Measurements from ENCODE around the gene EXOC1. TPM values are rescaled to one million over a fixed set of nuclear protein-coding genes. Genes with fewer than 3 reads are reported as not detected.

The EXOC1 gene
- total and polyA plus RNA-seq, 4 donors = 4.2 to 18.0 (median 8.5) TPM

- 96% methylated on average over 3 of the region's 3 CpGs for WGBS
- H3K27ac ChIP-seq (ENCODE audit: low read depth in 1 of 2, low read length in 2 of 2) = no peak overlapping the region
- no peaks in the 10 kb centered on the region for H3K4me1 ChIP-seq (ENCODE audit: control insufficient read depth in 4 of 4, insufficient read depth in 4 of 4, low read length in 3 of 4)
- TF ChIP-seq SP1 (IDR thresholded peaks at IDR 0.05) (no peak), HNF4A (conservative IDR thresholded peaks at IDR 0.05) (no peak), REST (IDR thresholded peaks at IDR 0.05) (no peak), CTCF (IDR thresholded peaks at IDR 0.05; ENCODE audit: low read depth, low read length, missing input control) (no peak), TAF1 (conservative IDR thresholded peaks at IDR 0.05) (no peak), ZBTB33 (IDR thresholded peaks at IDR 0.05) (no peak), GABPA (IDR thresholded peaks at IDR 0.05 in 1 of 2, conservative IDR thresholded peaks at IDR 0.05 in 1 of 2) (no peak), FOXA2 (IDR thresholded peaks at IDR 0.05) (no peak), RAD21 (IDR thresholded peaks at IDR 0.05) (no peak), RXRA (IDR thresholded peaks at IDR 0.05) (no peak), MAX (IDR thresholded peaks at IDR 0.05) (no peak), HNF4G (IDR thresholded peaks at IDR 0.05) (no peak), ATF3 (IDR thresholded peaks at IDR 0.05) (no peak), YY1 (IDR thresholded peaks at IDR 0.05) (no peak), JUND (IDR thresholded peaks at IDR 0.05) (no peak), NR2F2 (IDR thresholded peaks at IDR 0.05) (no peak)
- no peak overlapping the region for H3K4me3 ChIP-seq (ENCODE audit: low read depth in 1 of 3, low read length in 3 of 3)
- peaks cover 4 to 36% (median 28%) of the 10 kb centered on the region in 4 donors for H3K36me3 ChIP-seq (ENCODE audit: control insufficient read depth in 4 of 4, insufficient read depth in 3 of 4, low read depth in 1 of 4, low read length in 3 of 4)
- H3K9me3 ChIP-seq (ENCODE audit: control insufficient read depth in 4 of 4, low read length in 3 of 4) = no peaks in the 10 kb centered on the region
- no peak for DNase-seq (ENCODE audit: low spot score)
- no peaks in the 10 kb centered on the region for H3K27me3 ChIP-seq (ENCODE audit: control insufficient read depth in 4 of 4, insufficient read depth in 4 of 4, low read length in 3 of 4)
- no peak overlapping the region for H3K9ac ChIP-seq (ENCODE audit: low read depth in 1 of 2, low read length in 2 of 2)
Observed at GRCh38 chr4:55879224-55879623, 25.8 kb downstream of the EXOC1 start.

Data from liver (tissue), 9 donors.